ENCODE measurements around the gene COPS6.
A peak's percentile ranks its signal among the peaks of the same experiment; 100 is the strongest.

COPS6 gene

DNA sequence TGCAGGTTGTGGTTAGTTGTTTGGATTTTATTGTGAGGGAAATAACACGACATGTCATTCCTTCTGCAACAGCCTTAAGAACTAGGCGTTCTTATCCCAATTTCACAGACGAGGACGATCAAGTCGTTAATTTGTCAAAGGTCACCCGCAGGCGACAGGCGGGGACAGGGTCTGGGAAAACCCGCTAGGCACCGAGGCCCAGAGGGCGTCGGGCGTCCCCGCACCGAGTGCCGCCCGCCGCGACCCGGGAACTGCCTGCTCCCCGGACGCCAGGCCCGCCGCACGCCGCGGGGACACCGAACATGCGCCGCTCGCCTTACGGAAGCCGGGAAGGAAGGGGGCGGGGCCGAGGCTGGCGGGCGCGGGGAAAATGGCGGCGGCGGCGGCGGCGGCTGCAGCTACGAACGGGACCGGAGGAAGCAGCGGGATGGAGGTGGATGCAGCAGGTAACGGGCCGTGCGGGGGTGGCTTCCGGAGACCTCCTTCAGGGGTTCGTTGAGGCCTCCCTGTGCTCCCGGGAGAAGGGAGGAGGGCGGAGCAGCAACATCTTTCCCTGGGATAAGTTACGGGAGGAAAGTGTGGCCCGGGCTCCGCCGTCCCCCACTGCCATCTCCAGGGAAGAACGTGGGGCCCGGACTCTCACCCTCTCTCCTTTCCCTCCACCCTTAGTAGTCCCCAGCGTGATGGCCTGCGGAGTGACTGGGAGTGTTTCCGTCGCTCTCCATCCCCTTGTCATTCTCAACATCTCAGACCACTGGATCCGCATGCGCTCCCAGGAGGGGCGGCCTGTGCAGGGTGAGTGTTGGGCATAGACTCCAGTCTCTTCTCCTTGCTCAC is at the start of gene COPS6:
COPS6 (plus strand) TSS at position 349 of the 837 bp plus-strand sequence; CDS start at position 371, 22 bp downstream.
- peak; percentile 63 for DNase-seq

DNA sequence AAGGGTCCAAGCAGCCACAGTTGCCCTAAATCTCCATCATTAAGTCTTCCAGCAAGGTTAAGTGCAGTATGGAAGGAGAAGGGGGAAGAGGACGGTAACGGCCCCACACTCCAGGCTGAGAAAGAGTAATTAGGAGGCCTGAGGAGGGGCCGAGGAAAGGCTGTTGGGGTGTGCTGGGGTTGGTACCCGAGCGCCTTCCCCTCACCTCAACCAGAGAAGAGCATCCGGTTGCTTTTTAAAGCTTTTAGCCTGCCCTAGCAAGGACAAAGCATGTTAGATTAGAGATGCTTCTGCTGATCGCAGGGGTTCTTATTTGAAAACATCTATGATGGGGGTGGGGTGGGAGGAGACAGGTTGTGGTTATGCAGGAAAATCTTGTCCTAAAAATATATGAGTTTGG is 48.2 kb upstream of the COPS6 start:
- DNase-seq: no peak

DNA sequence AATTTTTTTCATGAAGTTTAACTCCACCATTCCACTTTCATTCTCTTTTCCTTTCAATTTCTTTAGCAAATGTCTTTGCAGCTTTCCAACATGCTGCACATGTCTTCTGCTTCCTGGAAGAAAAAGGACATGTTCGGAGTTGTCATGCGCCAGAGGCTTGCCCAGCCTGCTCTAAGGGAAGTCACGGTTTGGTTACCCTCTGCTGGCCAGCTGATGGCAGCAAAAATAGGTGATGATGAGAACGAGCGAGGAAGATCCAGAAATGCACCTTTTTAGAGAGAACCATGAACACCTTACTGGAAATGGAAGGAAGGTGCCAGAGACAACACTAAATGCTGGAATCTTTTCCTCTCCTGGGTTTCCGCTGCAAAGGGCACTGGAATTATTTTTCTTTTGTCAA is 44.1 kb upstream of the COPS6 start:
- no peak for DNase-seq

DNA sequence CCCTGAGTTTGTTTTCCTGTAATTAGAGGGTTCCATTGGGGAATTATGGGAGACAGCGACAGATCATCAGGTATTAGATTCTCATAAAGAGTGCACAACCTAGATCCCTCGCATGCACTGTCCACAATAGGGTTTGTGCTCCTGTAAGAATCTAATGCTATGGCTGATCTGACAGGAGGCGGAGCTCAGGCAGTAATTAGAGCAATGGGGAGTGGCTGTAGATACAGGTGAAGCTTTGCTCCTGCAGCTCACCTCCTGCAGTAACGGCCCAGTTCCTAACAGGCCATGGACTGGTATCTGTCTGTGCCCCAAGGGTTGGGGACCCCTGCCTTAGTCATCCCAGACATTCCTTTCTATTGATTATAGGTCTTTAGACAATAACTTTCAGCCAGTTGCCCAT is 40.1 kb upstream of the COPS6 start:
- DNase-seq: no peak

DNA sequence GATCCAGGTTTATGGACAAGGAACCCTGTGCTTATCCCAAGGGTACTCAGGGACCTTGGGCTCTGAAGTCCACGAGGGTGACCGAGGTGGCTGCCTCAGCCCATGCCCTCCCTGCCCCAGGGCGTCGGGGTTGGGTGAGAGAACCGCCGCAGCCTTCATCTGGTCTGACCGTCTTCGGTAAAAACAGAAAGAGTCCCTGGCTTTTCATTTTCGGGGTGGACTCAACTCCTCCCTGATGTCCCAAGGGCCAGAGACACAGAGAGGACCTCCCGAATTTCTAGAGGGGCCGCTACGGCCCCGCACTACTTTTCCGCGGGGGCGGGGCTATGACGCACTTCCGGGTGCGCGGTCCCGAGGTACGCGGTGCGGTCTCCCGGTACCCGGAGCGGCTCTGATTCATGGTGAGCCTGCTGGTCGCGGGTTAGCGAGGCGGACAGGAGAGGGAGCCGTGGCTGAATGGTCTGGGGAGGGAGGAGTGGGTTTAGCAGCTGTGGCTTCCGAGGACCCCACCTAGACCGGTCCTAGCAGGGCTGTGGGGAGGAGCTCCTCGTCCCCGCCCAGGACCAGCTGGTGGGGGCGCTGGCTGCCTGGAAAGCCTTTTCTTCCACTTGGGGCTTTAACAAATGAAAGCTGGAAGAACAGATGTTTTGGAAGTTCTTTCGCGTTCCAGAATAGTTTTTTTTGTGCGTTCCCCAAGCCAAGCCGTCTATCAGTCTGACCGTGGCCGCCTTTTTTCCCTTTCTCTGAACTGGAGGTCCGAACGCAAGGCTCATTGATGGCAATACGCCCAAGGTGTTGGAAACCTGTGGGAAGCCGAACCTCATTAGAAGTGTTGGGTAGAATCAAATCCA is 39.1 kb upstream of the COPS6 start, which contains the start of gene ZSCAN21:
ZSCAN21 (plus strand) TSS at position 334 of the 851 bp plus-strand sequence. CDS start 7,233 bp downstream, outside the sequence.
- DNase-seq: peak; percentile 55

DNA sequence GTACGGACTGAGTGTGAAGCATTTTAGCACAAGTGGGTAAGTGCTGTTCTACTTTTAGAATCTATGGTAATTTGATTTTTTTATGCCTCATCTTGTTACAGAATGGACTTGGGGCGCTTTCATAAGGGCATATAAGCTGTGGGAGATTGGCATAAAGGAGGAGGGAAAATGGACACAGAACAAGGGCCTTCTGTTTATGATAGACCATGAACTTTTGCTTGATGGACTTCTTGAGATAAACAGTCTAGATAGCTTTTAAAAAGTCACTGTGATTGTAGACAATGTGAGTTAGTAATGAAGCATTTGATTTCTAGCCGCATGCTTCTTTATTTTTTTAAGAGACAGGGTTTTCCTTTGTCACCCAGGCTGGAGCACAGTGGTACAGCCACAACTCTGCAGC is 37.2 kb upstream of the COPS6 start:
- no peak for DNase-seq

DNA sequence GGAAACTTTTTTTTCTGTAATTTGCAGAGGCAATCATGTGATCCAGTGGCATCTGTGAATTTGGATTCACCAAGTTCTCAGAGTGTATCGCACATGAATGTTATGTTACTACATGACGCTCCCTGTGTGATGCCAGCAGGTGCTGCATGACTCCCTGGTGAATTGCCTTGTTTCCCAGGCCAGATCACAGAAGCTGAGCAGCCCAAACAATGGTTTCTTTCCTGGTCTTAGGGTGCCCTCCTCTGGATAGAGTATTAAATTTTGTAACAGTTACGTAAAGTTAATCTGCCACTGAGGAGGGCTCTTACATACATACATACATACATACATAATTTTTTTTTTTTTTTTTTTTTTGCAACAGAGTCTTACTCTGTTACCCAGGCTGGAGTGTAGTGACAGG is 35.6 kb upstream of the COPS6 start:
- DNase-seq: peak; percentile 54

DNA sequence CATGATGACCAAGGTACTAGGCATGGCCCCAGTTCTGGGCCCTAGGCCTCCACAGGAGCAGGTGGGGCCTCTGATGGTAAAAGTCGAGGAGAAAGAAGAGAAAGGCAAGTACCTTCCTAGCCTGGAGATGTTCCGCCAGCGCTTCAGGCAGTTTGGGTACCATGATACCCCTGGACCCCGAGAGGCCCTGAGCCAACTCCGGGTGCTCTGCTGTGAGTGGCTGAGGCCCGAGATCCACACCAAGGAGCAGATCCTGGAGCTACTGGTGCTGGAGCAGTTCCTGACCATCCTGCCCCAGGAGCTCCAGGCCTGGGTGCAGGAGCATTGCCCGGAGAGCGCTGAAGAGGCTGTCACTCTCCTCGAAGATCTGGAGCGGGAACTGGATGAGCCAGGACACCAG is 31.8 kb upstream of the COPS6 start:
- no peak for DNase-seq

DNA sequence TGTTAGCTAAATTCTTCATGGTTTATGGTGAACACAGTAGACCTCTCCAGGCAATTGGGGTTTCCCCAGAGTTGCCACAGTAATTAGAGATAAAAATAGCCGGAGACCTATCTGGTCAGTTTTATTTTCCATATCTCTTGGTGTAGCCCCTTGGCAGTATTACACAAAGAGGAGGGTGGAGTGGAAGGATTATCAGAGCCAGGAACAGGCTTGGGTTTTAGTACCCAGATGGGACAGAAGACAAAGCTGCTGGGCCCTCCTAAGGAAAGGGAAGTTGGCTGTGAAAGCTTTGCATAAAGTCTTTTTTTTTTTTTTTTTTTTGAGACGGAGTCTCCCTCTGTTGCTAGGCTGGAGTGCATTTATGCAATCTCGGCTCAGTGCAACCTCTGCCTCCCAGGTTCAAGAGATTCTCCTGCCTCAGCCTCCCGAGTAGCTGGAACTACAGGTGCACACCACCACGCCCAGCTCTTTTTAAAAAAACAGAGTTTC is 29.5 kb upstream of the COPS6 start:
- DNase-seq: no peak

DNA sequence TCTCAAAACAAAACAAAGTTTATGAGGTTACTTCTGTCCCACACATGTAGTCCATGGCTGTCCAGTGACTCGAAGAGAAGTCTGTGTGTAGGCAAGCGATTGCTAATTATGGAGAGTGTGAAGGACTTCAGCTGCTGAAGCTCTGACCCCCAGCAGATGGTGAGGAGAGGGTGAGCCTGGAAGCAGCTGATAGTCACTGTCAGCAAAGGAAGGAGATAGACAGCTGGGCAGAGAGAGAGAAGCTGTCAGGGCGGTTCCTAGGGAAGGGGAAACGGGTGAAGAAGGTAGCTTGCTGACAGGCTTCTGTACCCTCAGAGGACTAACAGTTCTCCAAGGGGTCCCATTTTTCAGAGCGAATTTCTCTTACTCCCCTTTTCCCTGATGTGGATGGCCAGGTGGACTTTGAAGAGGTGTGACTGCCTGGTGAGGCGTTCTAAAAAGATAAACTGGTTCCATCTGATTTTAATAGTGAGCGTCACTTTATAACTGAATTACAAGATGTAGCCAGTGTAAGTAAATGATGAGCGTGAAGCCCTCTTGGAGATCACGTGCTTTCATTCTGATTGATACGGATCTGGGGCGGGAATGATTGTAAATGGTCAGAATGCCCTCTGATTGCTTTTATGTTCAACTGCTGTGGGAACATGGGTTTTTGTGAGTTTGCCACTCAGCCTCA is 27.1 kb upstream of the COPS6 start:
- no peak for DNase-seq

DNA sequence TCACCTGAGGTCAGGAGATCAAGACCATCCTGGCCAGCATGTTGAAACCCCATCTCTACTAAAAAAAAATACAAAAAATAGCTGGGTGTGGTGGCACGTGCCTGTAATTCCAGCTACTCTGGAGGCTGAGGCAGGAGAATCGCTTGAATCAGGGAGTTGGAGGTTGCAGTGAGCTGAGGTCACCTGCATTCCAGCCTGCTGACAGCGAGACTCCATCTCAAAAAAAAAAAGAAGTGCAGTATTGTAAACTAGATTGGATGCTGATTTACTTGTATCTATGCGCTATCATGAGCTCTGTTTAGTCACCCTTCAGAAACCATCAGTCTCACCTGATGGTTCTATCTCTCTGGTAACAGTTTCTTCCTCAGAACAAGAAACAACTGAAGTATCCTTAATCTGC is 25.4 kb upstream of the COPS6 start:
- no peak for DNase-seq

DNA sequence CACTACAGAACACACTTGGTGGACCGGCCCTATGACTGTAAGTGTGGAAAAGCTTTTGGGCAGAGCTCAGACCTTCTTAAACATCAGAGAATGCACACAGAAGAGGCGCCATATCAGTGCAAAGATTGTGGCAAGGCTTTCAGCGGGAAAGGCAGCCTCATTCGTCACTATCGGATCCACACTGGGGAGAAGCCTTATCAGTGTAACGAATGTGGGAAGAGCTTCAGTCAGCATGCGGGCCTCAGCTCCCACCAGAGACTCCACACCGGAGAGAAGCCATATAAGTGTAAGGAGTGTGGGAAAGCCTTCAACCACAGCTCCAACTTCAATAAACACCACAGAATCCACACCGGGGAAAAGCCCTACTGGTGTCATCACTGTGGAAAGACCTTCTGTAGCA is 24.6 kb upstream of the COPS6 start:
- DNase-seq: no peak

DNA sequence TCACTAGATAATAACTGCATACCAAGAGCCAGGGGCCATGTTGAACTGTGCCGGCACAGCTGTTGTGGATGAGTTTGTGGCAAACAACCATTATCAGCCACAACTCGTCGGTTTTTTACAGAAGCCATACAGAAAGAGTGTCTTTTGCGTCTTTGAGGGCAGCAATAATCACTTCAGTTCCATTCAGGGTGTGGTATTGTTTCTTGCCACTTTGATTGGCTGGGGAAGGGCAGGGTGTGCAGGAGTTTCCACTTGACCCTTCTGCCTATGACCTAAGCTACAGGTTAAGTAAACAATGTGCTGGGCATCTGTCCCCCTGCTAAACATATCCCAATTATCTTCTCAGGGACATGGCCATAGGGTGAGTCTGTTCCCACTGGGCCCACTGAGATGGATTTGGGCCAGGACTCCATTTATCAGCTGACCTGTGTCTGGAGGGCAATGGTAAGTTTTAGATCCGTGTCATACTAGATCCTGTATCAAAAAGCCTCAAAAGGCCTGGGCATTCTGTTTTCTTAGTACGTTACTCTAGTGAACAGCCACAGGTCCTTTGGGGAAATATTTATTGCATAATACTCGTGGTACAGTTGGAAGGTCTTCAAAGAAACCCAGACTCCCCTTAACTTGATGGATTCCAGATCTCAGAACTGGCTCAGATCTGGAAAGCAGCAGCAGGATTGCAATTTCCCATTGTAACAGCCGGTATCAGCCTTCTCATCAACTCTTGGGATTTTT is 23.1 kb upstream of the COPS6 start:
- DNase-seq: no peak

DNA sequence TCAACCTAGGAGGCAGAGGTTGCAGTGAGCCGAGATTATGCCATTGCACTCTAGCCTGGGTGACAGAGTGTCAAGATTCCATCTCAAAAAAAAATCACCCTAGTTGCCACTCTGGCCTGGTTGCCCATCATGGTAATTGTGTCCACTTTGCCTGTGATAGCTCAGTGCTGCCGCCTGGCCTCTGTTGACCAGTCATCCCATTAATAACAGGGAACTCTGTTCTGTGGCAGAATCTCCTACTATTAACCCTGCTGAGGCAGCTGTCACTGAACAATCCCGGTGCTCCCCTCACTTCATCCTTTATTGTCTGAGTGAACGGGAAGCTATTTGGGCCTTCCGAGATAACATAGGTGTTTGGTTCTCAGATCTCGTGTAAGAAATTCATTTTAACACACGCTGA is 21.8 kb upstream of the COPS6 start:
- no peak for DNase-seq

DNA sequence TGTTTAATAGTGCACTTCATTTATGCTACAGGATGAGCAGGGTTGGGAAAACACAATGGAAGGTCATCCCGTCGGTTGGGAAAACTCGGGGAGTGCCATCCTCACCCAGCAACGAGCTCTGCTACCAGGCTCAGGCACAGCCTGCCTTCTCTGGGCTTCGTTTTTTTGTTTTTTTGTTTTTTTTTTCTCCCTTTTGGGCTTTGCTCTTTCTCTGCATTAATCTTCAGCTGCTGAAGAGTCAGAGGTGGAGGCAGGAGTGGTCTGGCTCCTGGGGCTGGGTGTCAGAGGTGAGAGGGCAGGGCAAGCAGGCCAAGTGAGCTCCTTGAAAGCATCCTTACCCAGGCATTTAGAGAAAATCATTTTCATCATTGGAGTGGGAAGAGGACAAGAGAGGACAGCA is 18.8 kb upstream of the COPS6 start:
- no peak for DNase-seq

DNA sequence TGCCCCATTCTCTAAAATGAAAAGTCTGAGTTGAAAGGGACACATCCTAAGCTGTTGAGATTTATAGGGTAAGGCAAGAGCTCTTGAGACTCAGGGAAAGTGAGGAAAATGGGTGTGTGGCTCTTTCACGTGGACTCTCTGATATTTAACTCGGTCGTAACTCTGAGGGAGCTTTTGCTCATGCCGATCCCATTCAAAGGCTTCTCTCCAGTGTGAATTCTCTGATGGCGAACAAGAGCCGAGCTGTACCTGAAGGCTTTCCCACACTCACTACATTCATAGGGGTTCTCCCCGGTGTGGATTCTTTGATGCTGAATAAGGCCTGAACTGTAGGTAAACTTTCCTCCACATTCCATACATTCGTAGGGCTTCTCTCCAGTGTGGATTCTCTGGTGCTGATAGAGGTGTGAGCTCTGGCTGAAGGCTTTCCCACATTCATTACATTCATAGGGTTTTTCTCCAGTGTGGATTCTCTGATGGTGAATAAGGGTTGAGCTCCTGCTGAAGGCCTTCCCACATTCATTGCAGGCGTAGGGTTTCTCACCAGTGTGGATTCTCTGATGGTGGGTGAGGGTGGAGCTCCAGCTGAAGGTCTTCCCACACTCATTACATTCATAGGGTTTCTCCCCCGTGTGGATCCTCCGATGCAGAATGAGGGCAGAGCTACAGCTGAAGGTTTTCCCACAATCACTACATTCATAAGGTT is 17.6 kb upstream of the COPS6 start:
- DNase-seq: no peak

DNA sequence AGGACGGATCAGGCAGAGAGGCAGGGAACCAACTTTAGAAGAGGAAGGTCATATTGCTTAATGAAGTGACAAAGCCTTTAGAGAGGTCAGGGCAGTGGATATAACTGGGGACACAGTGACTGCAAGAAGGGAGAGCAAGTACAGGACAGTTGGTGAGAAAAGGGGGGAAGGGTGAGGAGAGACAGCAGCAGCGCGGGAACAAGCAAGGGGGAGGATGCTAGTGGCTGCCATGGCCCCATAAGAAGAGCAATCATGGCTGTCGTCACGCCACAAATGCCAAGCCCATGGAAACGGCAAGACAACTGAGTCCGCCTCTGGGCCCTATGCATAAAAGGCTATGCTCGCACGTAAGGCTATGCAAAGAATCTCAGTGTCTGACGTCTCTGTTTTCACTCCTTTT is 16.3 kb upstream of the COPS6 start:
- no peak for DNase-seq

DNA sequence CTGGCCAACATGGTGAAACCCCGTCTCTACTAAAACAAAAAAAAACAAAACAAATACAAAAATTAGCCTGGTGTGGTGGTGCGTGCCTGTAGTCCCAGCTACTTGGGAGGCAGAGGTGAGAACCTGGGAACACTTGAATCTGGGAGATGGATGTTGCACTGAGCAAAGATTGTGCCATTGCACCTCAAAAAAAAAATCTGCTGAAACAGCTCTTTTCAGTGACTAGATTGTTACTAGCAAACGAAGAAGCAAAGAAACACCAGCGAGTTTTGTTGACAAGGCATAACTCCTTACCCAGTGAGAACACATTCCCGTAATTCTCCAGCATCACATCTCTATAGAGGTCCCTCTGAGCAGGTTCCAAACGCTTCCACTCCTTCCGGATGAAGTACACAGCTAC is 13.9 kb upstream of the COPS6 start:
- DNase-seq: no peak

DNA sequence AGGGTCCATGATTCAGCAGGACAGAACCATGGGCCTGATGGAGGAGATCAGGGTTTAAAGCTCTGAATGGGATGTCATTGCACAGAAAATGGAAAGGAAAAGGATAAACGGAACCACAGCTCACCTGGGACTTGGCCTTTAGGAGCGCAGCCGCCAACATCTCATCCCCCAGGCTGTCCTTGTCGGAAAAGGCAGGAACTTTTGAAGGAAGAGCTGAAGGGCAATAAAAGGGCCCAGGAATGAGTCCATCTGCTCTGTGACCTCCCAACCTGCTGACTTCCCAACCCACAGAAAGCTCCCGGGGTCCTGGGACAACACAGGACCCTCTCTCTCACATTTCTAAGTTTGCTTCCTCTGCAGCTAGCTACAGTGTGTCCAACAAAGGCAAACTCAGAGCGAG is 13.4 kb upstream of the COPS6 start:
- no peak for DNase-seq

DNA sequence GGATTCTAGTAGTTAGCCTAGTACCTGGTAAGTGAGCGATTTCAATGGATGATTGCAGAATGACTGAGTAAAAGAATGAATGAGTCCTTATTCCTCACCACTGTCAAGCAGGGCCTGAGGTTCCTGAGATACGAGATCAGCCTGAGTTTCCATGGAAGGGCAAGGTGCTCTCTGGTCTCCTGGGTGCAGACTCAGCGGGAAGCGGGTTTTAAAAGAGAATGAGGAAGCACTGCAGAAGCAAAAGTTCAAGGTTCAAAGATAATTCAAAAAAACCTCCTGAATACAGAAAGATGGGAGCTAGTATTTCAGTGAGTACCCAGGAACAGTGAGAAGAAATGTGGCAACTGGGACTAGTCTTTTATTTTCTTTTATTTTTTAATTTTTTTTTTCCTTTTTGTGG is 11.6 kb upstream of the COPS6 start:
- no peak for DNase-seq

DNA sequence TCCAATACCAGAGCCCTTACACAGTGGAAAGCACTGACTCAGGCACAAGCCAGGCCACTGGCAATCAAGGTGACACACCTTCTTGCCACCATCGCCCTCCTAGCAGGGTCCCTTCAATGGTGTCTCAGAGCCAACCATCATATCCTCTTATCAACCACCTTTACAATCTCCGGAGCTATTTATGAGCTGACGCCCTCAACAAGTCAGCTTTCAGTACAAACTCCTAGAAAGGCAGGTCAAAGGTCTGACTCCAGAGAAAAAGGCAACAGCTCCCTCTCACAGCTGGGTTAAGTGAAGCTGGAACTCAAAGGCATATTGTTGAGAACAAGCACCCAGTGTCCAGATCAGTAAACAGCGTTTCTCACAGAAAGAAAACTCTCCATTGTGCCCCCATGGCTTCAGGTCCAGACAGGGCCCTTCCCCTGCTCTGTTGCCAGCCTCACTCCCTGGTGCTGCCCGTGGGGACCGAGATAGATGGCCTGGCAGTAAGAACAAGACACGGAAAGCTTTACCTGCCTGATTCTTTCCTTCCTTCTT is 9.7 kb upstream of the COPS6 start:
- DNase-seq: no peak

Measured in GDM1 (cell line).